Loucy (cell line): ENCODE data around the gene CBLN3.

Experiments used
- H2AFZ ChIP-seq: fragments of 200-600 bp; sonication (generic); 2 replicates; pipeline ENCODE4 v1.6.0; 2016; ENCODE audit warnings: antibody characterized with exemption, mild to moderate bottlenecking, low read length, moderate library complexity
- H3F3A ChIP-seq: fragments of 200-600 bp; 2 replicates; pipeline ENCODE4 v1.6.0; 2016; ENCODE audit warnings: antibody characterized with exemption, low read depth, mild to moderate bottlenecking
- H3K27me3 ChIP-seq: fragments of 200-600 bp; sonication (generic); 2 replicates; pipeline ENCODE4 v1.6.1; 2014; ENCODE audit warnings: low read length, mild to moderate bottlenecking; ENCODE audit not compliant: insufficient read depth, poor library complexity, severe bottlenecking
- H3K36me3 ChIP-seq: fragments of 200-600 bp; sonication (generic); 2 replicates; pipeline ENCODE4 v1.6.1; 2016; ENCODE audit warnings: low read length; ENCODE audit not compliant: insufficient read depth
- H3K4me1 ChIP-seq: fragments of 200-600 bp; sonication (generic); 2 replicates; pipeline ENCODE4 v1.5.1; 2014; ENCODE audit warnings: low read length, mild to moderate bottlenecking; ENCODE audit not compliant: insufficient read depth, poor library complexity, severe bottlenecking
- H3K4me2 ChIP-seq: fragments of 200-600 bp; sonication (generic); 2 replicates; pipeline ENCODE4 v1.6.0; 2014; ENCODE audit warnings: antibody characterized with exemption, low read length, low read depth, mild to moderate bottlenecking; ENCODE audit not compliant: poor library complexity, severe bottlenecking
- H3K4me3 ChIP-seq: fragments of 200-600 bp; sonication (generic); 2 replicates; pipeline ENCODE4 v1.5.1; 2014; ENCODE audit warnings: low read length, mild to moderate bottlenecking, mixed read lengths; ENCODE audit not compliant: poor library complexity, severe bottlenecking
- H3K79me2 ChIP-seq: fragments of 200-600 bp; sonication (generic); 2 replicates; pipeline ENCODE4 v1.6.1; 2014; ENCODE audit warnings: low read length; ENCODE audit not compliant: insufficient read depth
- H3K9ac ChIP-seq: fragments of 200-600 bp; sonication (generic); 2 replicates; pipeline ENCODE4 v1.6.0; 2014; ENCODE audit warnings: mild to moderate bottlenecking, low read depth, low read length, moderate library complexity; ENCODE audit not compliant: poor library complexity, severe bottlenecking
- H3K9me2 ChIP-seq: fragments of 200-600 bp; sonication (generic); replicated peaks from 2 replicates; pipeline ENCODE4 v1.6.1; 2016; ENCODE audit warnings: low read depth, low read length, mixed read lengths
- H3K9me3 ChIP-seq: fragments of 200-600 bp; sonication (generic); 2 replicates; pipeline ENCODE4 v1.6.1; 2014; ENCODE audit warnings: mild to moderate bottlenecking, antibody characterized with exemption, low read length, low read depth; ENCODE audit not compliant: insufficient read depth
- H4K20me1 ChIP-seq: fragments of 200-600 bp; sonication (generic); 2 replicates; pipeline ENCODE4 v1.6.0; 2014; ENCODE audit warnings: antibody characterized with exemption, low read length, mild to moderate bottlenecking; ENCODE audit not compliant: insufficient read depth, poor library complexity, severe bottlenecking
- CTCF ChIP-seq: fragments of 200-600 bp; sonication (generic); conservative IDR thresholded peaks from 2 replicates; pipeline ENCODE4 v1.5.1; 2014; ENCODE audit warnings: mild to moderate bottlenecking, antibody characterized with exemption, low read length
- EZH2phosphoT487 ChIP-seq: fragments of 200-600 bp; IDR thresholded peaks from 2 replicates; pipeline ENCODE4 v1.6.1; 2018; ENCODE audit warnings: antibody characterized with exemption, mild to moderate bottlenecking, moderate library complexity, borderline replicate concordance

Gene CBLN3

DNA sequence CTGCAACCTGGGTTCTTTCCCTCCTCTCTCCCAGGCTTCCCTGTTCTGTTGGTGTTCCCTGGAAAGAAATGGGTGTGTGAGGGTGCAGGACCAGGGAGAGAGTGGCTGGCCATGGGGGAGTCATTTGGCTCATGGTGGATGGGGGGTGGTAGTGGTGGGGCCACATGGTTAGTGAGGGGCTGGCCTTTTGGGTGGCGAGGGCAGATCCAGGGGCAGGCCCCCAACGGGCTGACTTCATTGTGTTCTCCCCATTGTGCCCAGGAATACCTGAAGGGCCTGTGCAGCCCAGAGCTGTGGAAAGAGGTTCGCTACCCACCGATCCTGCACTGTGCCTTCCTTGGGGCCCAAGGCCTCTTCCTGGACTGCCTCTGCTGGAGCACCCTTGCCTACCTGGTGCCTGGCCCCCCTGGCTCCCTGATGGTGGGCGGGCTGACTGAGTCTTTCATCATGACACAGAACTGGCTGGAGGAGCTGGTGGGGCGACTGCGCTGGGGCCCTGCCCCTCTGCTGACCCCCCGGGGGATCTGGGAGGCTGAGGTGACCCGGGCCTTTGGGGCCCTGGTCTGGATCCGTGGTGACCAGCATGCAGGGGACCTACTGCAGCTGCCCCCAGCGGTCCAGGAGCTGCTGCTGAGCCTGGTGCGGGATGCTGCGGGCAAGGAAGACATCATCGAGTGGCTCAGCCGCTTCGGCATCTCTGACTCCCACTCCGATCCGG is 21.7 kb downstream of the CBLN3 start:
- no peaks in the 10 kb centered on the region for H3K9me3 ChIP-seq
- no peaks in the 10 kb centered on the region for H4K20me1 ChIP-seq
- H3K4me3 ChIP-seq, result no peak overlapping the region
- peaks cover 29% of the 10 kb centered on the region for H3K4me1 ChIP-seq
- peaks cover 17% of the 10 kb centered on the region; the same call in 1 of the 2 replicates for H3K36me3 ChIP-seq
- H3K9ac ChIP-seq, result no peak overlapping the region
- no peak for TF ChIP-seq EZH2phosphoT487
- no peak for TF ChIP-seq CTCF
- H3K27me3 ChIP-seq, result no peaks in the 10 kb centered on the region
- no peaks in the 10 kb centered on the region for H3K9me2 ChIP-seq
- no peak overlapping the region for H3K4me2 ChIP-seq
- H3K79me2 ChIP-seq, result peaks cover 27% of the 10 kb centered on the region
- H2AFZ ChIP-seq, result no peak overlapping the region
- no peaks in the 10 kb centered on the region for H3F3A ChIP-seq

DNA sequence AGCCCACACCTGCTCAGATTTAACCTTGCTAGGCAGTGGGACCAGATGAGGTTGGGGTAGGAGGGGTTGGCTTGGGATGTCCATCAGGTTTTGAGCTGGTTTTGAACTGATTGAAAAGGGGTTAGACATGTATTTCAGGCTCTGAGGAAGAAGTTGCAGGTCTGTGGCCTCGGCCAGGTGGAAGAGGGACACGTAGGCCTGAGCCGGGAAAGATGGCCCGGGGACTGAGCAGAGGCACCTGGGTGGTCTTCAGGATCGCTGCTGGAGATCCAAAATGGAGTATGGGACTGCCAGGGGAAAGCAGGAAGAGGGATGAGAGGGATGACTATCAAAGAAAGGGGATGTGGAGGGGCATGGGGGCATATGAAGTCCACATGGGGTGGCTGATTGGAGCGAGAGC is 23.1 kb downstream of the CBLN3 start:
- no peak overlapping the region for H3K4me2 ChIP-seq
- H3K4me3 ChIP-seq, result no peak overlapping the region
- no peak overlapping the region for H3K9ac ChIP-seq
- H2AFZ ChIP-seq, result no peak overlapping the region
- H3K9me2 ChIP-seq, result no peaks in the 10 kb centered on the region
- H3K36me3 ChIP-seq, result peaks cover 14% of the 10 kb centered on the region; the same call in 1 of the 2 replicates
- H3K27me3 ChIP-seq, result no peaks in the 10 kb centered on the region
- H3K79me2 ChIP-seq, result peaks cover 41% of the 10 kb centered on the region
- no peaks in the 10 kb centered on the region for H4K20me1 ChIP-seq
- no peaks in the 10 kb centered on the region for H3K9me3 ChIP-seq
- no peaks in the 10 kb centered on the region for H3F3A ChIP-seq
- H3K4me1 ChIP-seq, result peaks cover 42% of the 10 kb centered on the region
- TF ChIP-seq EZH2phosphoT487 (no peak), CTCF (no peak)

- Histone ChIP-seq H3K9me2 (no peaks in the 10 kb centered on the region), H3K36me3 (peaks cover 14% of the 10 kb centered on the region; the same call in 1 of the 2 replicates), H3K79me2 (peaks cover 55% of the 10 kb centered on the region), H3K4me2 (peak overlapping the region; percentile 90), H4K20me1 (no peaks in the 10 kb centered on the region), H3K9ac (peak overlapping the region; percentile 57), H3K9me3 (no peaks in the 10 kb centered on the region), H3F3A (no peaks in the 10 kb centered on the region), H2AFZ (no peak overlapping the region), H3K4me1 (peaks cover 55% of the 10 kb centered on the region), H3K27me3 (no peaks in the 10 kb centered on the region), H3K4me3 (peak overlapping the region; percentile 78)
- TF ChIP-seq EZH2phosphoT487, result no peak
- no peak for TF ChIP-seq CTCF
Observed at GRCh38 chr14:24404814-24405213, 24.7 kb downstream of the CBLN3 start.
